Transverse colon (tissue), 3 donors: ENCODE measurements around the gene SEMA4D.

Experiments
- CTCF ChIP-seq, 5 experiments: fragments of 200-600 bp in 3 of 5; fragments of 450-650 bp in 2 of 5; sonication (generic) in 3 of 5; IDR thresholded peaks; 1 replicate in 2 of 5; 2 replicates in 3 of 5; pipeline ENCODE4 v1.5.1; 2016 to 2017; ENCODE audit warnings: antibody characterized with exemption in 5 of 5, inconsistent platforms in 3 of 5, mild to moderate bottlenecking in 2 of 5, moderate library complexity in 1 of 5
- EP300 ChIP-seq: sonication (generic); formaldehyde crosslinking; IDR thresholded peaks from one replicate; pipeline ENCODE4 v1.6.1; 2017; ENCODE audit warnings: antibody characterized with exemption, low read depth
- POLR2A ChIP-seq: fragments of 450-650 bp; IDR thresholded peaks from one replicate; pipeline ENCODE4 v1.6.1; 2016; ENCODE audit warnings: antibody characterized with exemption, mild to moderate bottlenecking, moderate library complexity

GRCh38 chr9:89464300-89464901 lies 33.5 kb downstream of the SEMA4D start:
- no peak for TF ChIP-seq POLR2A
- no peak for TF ChIP-seq CTCF (IDR thresholded peaks at IDR 0.05)
- TF ChIP-seq EP300 = no peak
